ENCODE data around the gene SLC13A3. TPM values are rescaled to one million over a fixed set of nuclear protein-coding genes. Genes with fewer than 3 reads are reported as not detected.

Gene SLC13A3
- total RNA-seq, 3 donors from 2014 or later, result 0.08 to 0.19 (median 0.13) TPM

DNA sequence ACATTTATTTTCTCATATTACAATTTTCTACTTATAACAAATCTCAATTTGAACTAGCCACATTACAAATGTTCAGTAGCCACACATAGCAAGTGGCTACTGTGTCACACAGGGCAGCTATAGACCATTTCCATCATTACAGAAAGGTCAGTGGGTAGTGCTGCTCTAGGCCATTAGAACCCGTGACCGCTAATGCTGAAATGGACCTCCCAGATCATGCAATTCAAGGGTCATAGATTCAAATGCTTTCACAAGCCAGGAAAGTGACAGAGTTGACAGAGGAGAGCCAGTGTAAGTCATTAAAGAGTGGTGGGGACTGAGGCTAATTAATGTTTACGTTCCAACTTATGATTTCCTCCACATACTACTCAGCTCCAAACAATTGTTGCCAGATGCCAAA, 97.3 kb downstream of the SLC13A3 start:
- Mint-ChIP-seq H3K4me3 (no peak overlapping the region), H3K4me1 (ENCODE audit: low read depth) (peaks cover 36% of the 10 kb centered on the region), H3K36me3 (ENCODE audit: insufficient read depth) (no peaks in the 10 kb centered on the region), H3K27me3 (ENCODE audit: low read depth) (no peaks in the 10 kb centered on the region), H3K9me3 (no peaks in the 10 kb centered on the region)
- no peak for ATAC-seq
- DNase-seq, result no peak

GRCh38 chr20:46552460-46553420, 98.5 kb downstream of the SLC13A3 start:
- DNase-seq (no peak), ATAC-seq (peak; percentile 91 to 96)
- Mint-ChIP-seq H3K4me1 (ENCODE audit: low read depth) (peaks cover 25% of the 10 kb centered on the region), H3K9me3 (no peaks in the 10 kb centered on the region), H3K27me3 (ENCODE audit: low read depth) (no peaks in the 10 kb centered on the region), H3K36me3 (ENCODE audit: insufficient read depth) (no peaks in the 10 kb centered on the region), H3K4me3 (peak overlapping the region; percentile 50)

DNA sequence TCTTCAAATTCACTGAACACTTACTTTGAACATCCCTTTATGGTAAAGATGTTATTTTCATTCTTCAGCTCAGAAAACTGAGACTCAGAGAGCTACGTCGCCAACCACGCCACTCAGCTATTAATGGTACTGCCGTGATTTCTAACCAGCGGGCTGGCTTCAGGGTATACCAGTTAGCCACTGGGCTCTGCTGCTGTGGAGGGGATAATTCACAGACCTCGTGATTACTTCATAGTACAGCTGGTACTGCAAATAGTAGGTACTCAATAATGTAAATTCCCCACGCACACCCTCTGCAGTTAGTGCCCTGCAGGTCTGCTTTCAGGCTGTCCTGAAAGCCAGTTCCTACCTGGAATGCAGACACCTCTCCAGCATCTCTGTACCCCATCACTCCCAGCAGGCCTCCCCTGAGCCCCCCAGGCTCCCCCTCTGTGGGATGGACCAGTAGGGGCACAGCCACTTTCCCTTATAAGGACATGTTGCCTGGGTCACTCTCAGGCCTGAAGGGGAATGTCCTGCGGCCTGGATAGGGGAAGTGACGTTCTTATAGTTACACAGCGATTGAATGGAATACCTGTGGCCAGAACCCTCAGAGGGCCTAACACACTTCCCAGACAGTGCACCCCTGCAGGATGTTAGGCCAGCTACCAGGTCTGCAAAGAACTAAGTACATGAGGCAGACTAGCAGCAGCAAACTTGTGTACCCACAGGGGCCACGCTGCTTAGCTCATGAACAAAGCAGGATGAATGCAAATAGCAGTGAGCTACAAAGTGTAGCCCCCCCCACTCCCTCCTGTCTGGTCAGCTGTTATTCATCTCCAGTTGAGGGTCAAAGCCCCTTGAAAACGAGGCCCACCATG, 99.5 kb downstream of the SLC13A3 start:
- no peaks in the 10 kb centered on the region for H3K27me3 Mint-ChIP-seq (ENCODE audit: low read depth)
- ATAC-seq (no peak), DNase-seq (no peak)
- no peak overlapping the region for H3K4me3 Mint-ChIP-seq
- no peaks in the 10 kb centered on the region for H3K36me3 Mint-ChIP-seq (ENCODE audit: insufficient read depth)
- H3K9me3 Mint-ChIP-seq, result no peaks in the 10 kb centered on the region
- peaks cover 20% of the 10 kb centered on the region for H3K4me1 Mint-ChIP-seq (ENCODE audit: low read depth)

DNA sequence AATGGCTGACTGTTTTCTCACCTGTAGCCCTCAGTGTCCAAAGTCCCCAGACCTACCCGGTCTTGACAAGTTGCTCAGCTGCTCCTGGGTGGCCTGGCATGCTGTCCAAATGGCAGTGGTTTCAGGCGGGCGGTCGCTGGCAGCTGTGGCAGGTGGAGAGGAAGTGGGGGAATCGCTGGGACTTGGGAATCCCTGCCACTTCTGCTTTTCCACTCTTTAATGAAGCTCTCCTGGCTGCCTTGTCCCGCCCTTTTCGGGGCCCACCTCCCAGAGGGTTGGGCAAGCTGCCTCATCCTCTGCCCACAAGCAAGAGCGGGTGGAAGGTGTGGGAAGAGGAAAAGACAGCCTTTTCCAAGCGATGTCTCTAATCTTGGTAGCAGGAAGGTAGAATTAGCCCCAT, 100.8 kb downstream of the SLC13A3 start, which contains the start of gene OCSTAMP:
TSS of gene OCSTAMP (minus strand) at position 194 of the 400 bp plus-strand sequence. CDS start at position 100, 94 bp downstream.
- H3K4me1 Mint-ChIP-seq (ENCODE audit: low read depth), result peaks cover 21% of the 10 kb centered on the region
- H3K9me3 Mint-ChIP-seq, result no peaks in the 10 kb centered on the region
- H3K27me3 Mint-ChIP-seq (ENCODE audit: low read depth), result no peaks in the 10 kb centered on the region
- no peaks in the 10 kb centered on the region for H3K36me3 Mint-ChIP-seq (ENCODE audit: insufficient read depth)
- DNase-seq, result no peak
- no peak for ATAC-seq
- H3K4me3 Mint-ChIP-seq, result no peak within 1 kb of the TSS

DNA sequence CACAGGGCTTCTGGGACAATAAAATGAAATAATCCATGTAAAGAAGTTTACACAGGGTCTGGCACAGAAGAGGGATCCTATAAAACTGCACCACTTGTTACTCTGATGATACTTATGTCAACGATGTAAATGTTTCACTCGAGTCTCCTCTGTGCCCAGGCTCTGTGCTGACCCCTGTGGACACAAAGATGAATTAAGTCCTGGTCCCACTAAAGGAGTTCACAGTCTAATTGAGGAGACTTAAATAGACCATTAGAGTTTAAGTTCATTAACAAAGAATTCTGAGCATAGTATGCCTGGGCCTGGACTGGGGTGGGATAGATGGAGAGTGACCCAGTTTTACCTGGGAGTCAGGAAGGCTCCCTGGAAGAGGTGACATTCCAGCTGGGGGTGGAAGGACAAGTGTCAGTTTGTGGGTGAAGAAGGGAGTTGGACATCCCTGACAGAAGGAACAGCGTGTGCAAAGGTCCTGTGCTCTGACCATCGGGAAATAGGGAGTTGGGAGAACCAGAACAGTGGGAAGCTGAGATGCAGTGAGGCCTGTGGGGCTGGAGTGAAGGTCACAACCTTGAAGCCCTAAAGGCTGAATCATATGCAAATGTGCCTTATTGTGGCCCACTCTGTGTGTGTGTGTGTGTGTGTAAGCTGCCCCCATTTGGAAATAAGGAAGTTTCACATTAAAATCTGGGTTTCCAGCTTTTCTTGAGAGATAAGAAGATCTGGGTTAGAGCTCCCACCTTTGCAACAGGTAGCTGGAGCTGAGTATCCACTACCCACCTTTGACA, 101.9 kb downstream of the SLC13A3 start:
- no peak for ATAC-seq
- no peaks in the 10 kb centered on the region for H3K36me3 Mint-ChIP-seq (ENCODE audit: insufficient read depth)

GRCh38 chr20:46548688-46549087, 102.6 kb downstream of the SLC13A3 start:
- Mint-ChIP-seq H3K36me3 (ENCODE audit: insufficient read depth) (no peaks in the 10 kb centered on the region), H3K9me3 (no peaks in the 10 kb centered on the region), H3K4me3 (no peak overlapping the region), H3K27me3 (ENCODE audit: low read depth) (peaks cover 3% of the 10 kb centered on the region), H3K4me1 (ENCODE audit: low read depth) (peaks cover 26% of the 10 kb centered on the region)
- ATAC-seq (no peak), DNase-seq (no peak)

More for the DNA sequence above, 101.9 kb downstream of the SLC13A3 start:
- peaks cover 3% of the 10 kb centered on the region for H3K27me3 Mint-ChIP-seq (ENCODE audit: low read depth)
- no peak overlapping the region for H3K4me3 Mint-ChIP-seq
- no peaks in the 10 kb centered on the region for H3K9me3 Mint-ChIP-seq
- peaks cover 26% of the 10 kb centered on the region for H3K4me1 Mint-ChIP-seq (ENCODE audit: low read depth)
- DNase-seq, result no peak

DNA sequence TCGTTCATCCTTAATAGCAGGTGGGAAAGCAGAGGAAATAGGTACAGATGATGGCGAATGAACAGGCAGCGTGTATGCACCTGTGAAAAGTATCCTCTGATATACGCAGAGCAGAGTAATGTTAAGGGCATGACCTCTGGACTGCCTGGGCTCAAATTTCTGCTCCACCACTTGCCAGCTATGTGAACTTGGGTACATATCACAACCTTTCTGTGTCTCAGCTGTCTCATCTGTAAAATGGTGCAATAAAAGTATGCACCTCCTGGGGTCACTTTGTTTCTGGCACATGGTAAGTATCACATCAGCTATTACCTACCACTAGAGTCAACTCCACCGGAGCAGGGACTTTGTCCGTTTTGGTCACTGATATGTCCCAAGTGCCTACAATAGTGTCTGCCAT, 103.3 kb downstream of the SLC13A3 start:
- no peak for ATAC-seq
- DNase-seq, result no peak
- H3K4me1 Mint-ChIP-seq (ENCODE audit: low read depth), result peaks cover 20% of the 10 kb centered on the region
- H3K9me3 Mint-ChIP-seq, result no peaks in the 10 kb centered on the region
- H3K4me3 Mint-ChIP-seq, result no peak overlapping the region
- no peaks in the 10 kb centered on the region for H3K36me3 Mint-ChIP-seq (ENCODE audit: insufficient read depth)
- H3K27me3 Mint-ChIP-seq (ENCODE audit: low read depth), result peaks cover 5% of the 10 kb centered on the region

DNA sequence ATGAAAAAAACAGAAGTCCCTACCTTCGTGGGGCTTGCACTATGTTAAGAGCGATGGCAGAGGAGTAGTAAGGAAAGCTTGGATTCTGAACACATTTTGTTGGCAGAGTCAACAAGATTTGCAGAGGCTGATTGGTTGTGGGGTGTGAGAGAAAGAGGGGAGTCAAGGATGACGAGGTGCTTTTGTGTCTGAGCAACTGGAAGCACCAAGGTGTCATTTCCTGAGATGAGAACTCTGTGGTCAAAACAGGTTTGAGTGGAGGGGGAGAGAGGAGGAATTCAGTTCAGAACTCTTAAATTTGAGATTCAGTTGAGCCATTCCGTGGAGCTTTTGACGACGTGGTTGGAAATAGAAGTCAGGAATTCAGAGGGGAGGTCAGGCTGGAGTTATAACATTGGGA, 104.3 kb downstream of the SLC13A3 start:
- Mint-ChIP-seq H3K27me3 (ENCODE audit: low read depth) (peaks cover 7% of the 10 kb centered on the region), H3K4me3 (no peak overlapping the region), H3K36me3 (ENCODE audit: insufficient read depth) (no peaks in the 10 kb centered on the region), H3K9me3 (no peaks in the 10 kb centered on the region), H3K4me1 (ENCODE audit: low read depth) (peaks cover 10% of the 10 kb centered on the region)
- ATAC-seq (peak; percentile 23 to 33), DNase-seq (no peak)

GRCh38 chr20:46546298-46546697, 105.0 kb downstream of the SLC13A3 start:
- Mint-ChIP-seq H3K9me3 (no peaks in the 10 kb centered on the region), H3K4me3 (no peak overlapping the region), H3K27me3 (ENCODE audit: low read depth) (peaks cover 7% of the 10 kb centered on the region), H3K36me3 (ENCODE audit: insufficient read depth) (no peaks in the 10 kb centered on the region), H3K4me1 (ENCODE audit: low read depth) (peaks cover 8% of the 10 kb centered on the region)
- no peak for DNase-seq
- no peak for ATAC-seq

DNA sequence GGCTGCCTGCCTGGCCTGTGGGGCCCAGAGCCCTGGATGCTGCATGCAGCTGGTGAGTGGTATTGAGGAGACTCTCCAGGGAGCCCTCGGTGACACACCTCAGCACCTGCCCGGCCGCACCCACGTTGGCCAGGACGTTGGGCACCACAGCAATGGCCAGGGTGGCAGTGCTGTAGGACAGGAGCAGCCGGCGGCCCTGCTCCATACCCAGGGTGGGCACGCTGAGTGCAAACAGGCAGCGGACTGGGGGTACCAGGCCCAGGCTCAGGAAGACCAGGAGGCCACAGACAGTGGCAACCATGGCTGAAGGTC, 105.5 kb downstream of the SLC13A3 start:
- H3K4me3 Mint-ChIP-seq, result no peak overlapping the region
- H3K4me1 Mint-ChIP-seq (ENCODE audit: low read depth), result peaks cover 8% of the 10 kb centered on the region
- H3K36me3 Mint-ChIP-seq (ENCODE audit: insufficient read depth), result no peaks in the 10 kb centered on the region
- DNase-seq (no peak), ATAC-seq (no peak)
- peaks cover 7% of the 10 kb centered on the region for H3K27me3 Mint-ChIP-seq (ENCODE audit: low read depth)
- H3K9me3 Mint-ChIP-seq, result no peaks in the 10 kb centered on the region

GRCh38 chr20:46545077-46545826, 106.0 kb downstream of the SLC13A3 start:
- H3K4me3 Mint-ChIP-seq, result peak overlapping the region; percentile 14
- no peaks in the 10 kb centered on the region for H3K36me3 Mint-ChIP-seq (ENCODE audit: insufficient read depth)
- peaks cover 8% of the 10 kb centered on the region for H3K4me1 Mint-ChIP-seq (ENCODE audit: low read depth)
- ATAC-seq (peak; percentile 80 to 89), DNase-seq (no peak)
- no peaks in the 10 kb centered on the region for H3K9me3 Mint-ChIP-seq
- H3K27me3 Mint-ChIP-seq (ENCODE audit: low read depth), result peaks cover 7% of the 10 kb centered on the region

GRCh38 chr20:46544576-46544975, 106.7 kb downstream of the SLC13A3 start:
- H3K27me3 Mint-ChIP-seq (ENCODE audit: low read depth), result peaks cover 7% of the 10 kb centered on the region
- no peaks in the 10 kb centered on the region for H3K9me3 Mint-ChIP-seq
- DNase-seq, result no peak
- no peak overlapping the region for H3K4me3 Mint-ChIP-seq
- no peak for ATAC-seq
- H3K36me3 Mint-ChIP-seq (ENCODE audit: insufficient read depth), result no peaks in the 10 kb centered on the region
- peaks cover 8% of the 10 kb centered on the region for H3K4me1 Mint-ChIP-seq (ENCODE audit: low read depth)

GRCh38 chr20:46543959-46544358, 107.3 kb downstream of the SLC13A3 start:
- DNase-seq (no peak), ATAC-seq (no peak)
- no peaks in the 10 kb centered on the region for H3K36me3 Mint-ChIP-seq (ENCODE audit: insufficient read depth)
- no peak overlapping the region for H3K4me3 Mint-ChIP-seq
- no peaks in the 10 kb centered on the region for H3K9me3 Mint-ChIP-seq
- H3K27me3 Mint-ChIP-seq (ENCODE audit: low read depth), result peaks cover 11% of the 10 kb centered on the region
- peaks cover 8% of the 10 kb centered on the region for H3K4me1 Mint-ChIP-seq (ENCODE audit: low read depth)
